HK-2 (cell line): Measurements from ENCODE around the gene PRELID1.
"Not testable (repeated sequence)": the region's sequence is repeated elsewhere in the genome, so short reads cannot be mapped to it uniquely, and the experiment has no call there.

Experiments used
- DNase-seq: peaks from one replicate; pipeline ENCODE4 v3.0.0-alpha.2; 2018; ENCODE audit not compliant: unreplicated experiment

The PRELID1 gene

GRCh38 chr5:177303121-177303924 is at the start of gene PRELID1, which contains the start of gene RAB24:
Gene PRELID1, plus strand, starts transcription at chr5:177303799. Its CDS starts 187 bp downstream, at chr5:177303986.
Gene RAB24, minus strand, starts transcription at chr5:177303719. Its CDS starts 431 bp downstream, at chr5:177303288.
- DNase-seq: peak; percentile 80

DNA sequence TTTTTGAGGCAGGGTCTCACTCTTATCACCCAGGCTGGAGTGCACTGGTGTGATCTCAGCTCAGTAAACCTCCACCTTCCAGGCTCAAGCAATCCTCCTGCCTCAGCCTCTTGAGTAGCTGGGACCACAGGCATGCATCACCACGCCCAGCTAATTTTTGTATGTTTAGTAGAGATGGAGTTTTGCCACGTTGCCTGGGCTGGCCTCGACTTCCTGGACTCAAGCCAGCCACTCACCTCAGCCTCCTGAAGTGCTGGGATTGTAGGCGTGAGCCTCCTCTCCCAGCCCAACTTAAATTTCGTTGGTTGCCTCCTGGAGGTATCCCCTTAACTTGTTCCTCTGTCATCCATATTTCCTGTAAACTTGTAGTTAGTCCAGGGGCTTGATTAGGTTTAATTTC is 47.3 kb upstream of the PRELID1 start:
- peak; percentile 10 for DNase-seq

GRCh38 chr5:177258711-177259110 is 44.9 kb upstream of the PRELID1 start:
- not testable (repeated sequence) for DNase-seq

GRCh38 chr5:177260961-177261360 is 42.6 kb upstream of the PRELID1 start:
- no peak for DNase-seq

GRCh38 chr5:177261510-177261909 is 42.1 kb upstream of the PRELID1 start:
- no peak for DNase-seq

GRCh38 chr5:177264178-177264577 is 39.4 kb upstream of the PRELID1 start:
- DNase-seq: no peak

DNA sequence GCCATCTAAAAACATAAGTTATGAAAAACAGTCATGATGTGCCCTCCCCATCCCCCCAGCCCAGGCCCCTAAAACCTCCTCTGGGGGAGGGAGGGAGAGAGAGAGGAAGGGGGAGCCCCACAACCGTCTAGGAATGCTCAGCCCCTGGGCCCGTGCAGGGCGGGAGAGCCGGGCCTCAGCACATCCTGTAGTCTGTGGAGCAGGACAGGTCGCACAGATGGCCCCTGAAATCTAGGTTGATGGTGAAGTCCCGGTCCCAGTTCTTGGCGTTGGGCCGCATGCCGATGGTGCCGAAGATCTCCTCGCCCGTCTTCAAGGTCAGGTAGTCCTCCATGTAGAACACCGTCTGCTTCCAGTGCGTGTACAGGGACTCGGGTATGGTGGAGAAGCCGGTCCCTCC is 38.2 kb upstream of the PRELID1 start:
- DNase-seq: no peak

GRCh38 chr5:177269232-177269895 is 34.2 kb upstream of the PRELID1 start:
- no peak for DNase-seq

GRCh38 chr5:177269976-177270375 is 33.6 kb upstream of the PRELID1 start:
- no peak for DNase-seq

GRCh38 chr5:177270653-177271052 is 32.9 kb upstream of the PRELID1 start:
- no peak for DNase-seq

- DNase-seq: no peak
Measured at GRCh38 chr5:177271113-177271512, 32.5 kb upstream of the PRELID1 start.

- DNase-seq: no peak
Measured at GRCh38 chr5:177275883-177276282, 27.7 kb upstream of the PRELID1 start.

GRCh38 chr5:177276886-177277285 is 26.7 kb upstream of the PRELID1 start:
- DNase-seq: no peak

DNA sequence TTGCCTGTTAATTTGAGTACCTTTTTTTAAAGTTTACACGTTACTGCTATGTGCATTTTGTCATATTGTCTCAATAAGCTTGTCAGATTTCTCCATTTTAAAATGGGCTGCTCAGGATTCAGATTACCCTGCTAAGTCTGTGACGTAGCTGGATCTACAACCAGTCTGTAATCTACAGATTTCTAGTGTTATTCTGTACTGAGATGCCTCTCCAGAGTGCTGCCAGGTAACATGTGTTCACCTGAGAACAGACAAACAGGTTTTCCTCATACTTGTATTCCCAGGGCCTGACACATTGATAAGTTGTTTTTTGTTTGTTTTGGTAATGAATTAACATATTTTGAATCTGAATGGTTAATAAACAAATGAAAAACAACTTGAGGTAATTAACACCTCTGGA is 15.4 kb upstream of the PRELID1 start:
- no peak for DNase-seq

- DNase-seq: no peak
Measured at GRCh38 chr5:177290816-177291596, 12.6 kb upstream of the PRELID1 start.

DNA sequence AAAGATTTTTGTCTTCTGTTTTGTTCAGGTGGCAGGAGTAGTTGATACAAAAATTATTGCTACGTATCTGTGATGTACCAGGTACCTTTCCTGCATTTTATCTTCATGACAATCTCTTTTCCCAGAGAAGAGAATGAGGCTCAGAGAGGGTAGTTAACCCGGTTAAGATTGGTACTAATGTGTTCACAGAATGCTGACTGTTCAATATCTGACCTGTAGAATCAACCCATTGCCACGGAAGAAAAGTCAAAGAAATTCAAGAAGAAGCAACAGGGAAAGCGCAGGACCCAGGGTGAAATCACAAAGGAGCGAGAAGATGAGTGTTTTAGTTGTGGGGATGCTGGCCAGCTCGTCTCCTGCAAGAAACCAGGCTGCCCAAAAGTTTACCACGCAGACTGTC is 11.9 kb upstream of the PRELID1 start:
- DNase-seq: no peak

DNA sequence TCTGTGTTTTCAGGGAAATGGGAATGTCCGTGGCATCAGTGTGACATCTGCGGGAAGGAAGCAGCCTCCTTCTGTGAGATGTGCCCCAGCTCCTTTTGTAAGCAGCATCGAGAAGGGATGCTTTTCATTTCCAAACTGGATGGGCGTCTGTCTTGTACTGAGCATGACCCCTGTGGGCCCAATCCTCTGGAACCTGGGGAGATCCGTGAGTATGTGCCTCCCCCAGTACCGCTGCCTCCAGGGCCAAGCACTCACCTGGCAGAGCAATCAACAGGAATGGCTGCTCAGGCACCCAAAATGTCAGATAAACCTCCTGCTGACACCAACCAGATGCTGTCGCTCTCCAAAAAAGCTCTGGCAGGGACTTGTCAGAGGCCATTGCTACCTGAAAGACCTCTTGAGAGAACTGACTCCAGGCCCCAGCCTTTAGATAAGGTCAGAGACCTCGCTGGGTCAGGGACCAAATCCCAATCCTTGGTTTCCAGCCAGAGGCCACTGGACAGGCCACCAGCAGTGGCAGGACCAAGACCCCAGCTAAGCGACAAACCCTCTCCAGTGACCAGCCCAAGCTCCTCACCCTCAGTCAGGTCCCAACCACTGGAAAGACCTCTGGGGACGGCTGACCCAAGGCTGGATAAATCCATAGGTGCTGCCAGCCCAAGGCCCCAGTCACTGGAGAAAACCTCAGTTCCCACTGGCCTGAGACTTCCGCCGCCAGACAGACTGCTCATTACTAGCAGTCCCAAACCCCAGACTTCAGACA is 9.6 kb upstream of the PRELID1 start:
- no peak for DNase-seq

- DNase-seq: no peak
Measured at GRCh38 chr5:177294632-177295031, 9.0 kb upstream of the PRELID1 start.

DNA sequence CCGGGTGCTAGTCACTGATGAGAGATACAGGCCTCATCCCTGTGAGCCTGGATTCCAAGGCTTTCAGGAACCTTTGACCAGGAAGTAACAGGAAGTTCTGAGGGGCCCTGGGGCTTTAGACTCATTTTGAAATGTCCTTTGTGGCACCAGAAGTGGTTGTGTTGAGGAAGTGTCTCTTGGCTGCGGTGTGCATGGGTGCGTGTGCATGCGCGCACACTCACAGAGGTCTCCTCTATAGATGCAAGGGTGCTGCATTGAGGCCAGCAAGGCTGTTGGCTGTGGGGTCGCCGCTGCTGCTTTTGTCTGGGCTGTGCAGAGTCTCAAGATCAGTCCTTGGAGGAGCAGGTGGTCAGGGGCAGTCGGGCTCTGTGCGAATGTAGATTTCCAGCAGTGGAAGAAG is 7.7 kb upstream of the PRELID1 start:
- DNase-seq: no peak

- no peak for DNase-seq
Measured at GRCh38 chr5:177296581-177296980, 7.0 kb upstream of the PRELID1 start.

- no peak for DNase-seq
Measured at GRCh38 chr5:177297922-177298321, 5.7 kb upstream of the PRELID1 start.

DNA sequence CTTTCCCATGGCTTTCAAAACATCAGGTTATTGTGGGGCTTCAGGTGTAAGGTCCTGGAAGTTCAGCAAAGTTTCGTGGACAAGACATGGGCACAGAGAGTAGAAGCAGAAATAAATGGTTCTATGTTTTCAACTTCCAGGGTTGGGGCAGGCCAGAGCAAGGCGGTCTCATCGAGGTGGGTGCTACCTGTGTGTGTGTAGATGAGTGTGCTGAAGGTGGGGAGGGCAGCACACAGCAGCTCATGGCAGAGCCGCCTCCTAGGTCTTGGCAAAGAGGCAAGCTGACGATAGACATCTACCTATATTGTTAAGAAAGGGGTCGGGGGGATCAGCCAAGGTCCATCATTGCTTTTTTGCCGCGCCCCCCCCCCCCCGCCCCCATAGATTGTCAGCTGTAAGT is 3.9 kb upstream of the PRELID1 start:
- DNase-seq: no peak
